ENCODE measurements around the gene PGM1.

Gene PGM1

DNA sequence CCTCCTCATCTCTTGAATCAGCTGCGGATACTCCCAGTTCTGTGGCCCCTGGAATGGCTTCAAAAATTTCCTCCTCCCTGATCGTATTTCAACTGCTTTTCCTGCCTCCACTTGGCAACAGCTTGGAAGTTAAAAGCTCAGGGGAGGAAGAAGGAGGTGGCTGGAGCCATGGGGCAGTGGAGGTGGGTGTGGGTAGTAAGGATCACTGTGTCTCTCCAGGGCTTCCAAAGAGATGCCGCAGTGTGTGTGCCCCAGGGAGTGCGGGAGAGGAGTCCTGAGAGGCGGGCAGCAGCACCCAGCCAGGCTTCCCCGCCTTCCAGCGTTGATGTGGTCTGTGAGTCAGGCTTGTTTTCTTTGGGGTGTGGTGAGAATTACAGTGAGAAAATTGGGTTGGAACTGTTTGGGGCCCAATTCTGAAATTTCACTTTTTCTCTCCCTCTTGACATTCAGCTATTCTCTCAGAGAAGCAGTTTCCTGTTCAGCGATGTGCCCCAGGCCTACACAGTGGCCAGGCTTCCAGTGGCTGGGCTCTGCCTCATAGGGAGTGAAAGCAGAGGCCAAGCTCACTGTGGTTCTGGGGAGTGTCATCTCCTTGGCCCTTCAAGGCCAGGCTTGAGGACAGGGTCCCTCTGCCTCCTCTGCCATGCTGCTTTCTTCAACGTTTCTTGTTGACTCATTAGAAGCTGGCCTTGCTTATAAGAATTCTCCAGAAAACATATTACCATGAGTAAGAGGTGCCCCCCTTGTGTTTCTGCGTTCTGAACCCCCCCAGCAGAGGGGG is 69.0 kb downstream of the PGM1 start:
- Histone ChIP-seq H3K4me1 (ENCODE audit: control insufficient read depth, insufficient read depth, low read length) (peaks cover 21% of the 10 kb centered on the region), H3K4me3 (ENCODE audit: low read length) (no peak overlapping the region), H3K36me3 (ENCODE audit: control insufficient read depth, insufficient read depth, low read length) (no peaks in the 10 kb centered on the region), H3K9me3 (ENCODE audit: control insufficient read depth, low read length) (no peaks in the 10 kb centered on the region), H3K9ac (ENCODE audit: low read length) (no peak overlapping the region), H3K27me3 (ENCODE audit: control insufficient read depth, insufficient read depth, low read length) (no peaks in the 10 kb centered on the region)

DNA sequence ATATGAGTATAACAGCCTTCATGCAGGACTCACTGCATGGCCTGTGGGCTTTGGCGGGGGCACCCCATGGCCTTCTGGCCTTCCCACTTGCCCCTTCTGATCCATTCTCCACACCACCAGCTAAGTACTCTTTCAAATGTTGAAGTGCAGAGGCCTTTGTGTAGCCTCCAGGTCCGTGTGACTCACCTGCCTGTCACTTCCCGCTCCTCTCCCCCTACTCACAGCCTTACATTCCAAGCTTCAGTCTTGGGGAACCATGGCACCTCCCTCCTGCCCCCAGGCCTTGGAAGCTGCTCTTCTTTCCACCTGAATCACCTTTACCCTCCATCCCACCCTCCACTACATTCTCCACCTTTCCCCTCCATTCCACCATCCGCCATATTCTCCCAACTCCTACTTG is 69.6 kb downstream of the PGM1 start:
- H3K4me1 ChIP-seq (ENCODE audit: control insufficient read depth, insufficient read depth, low read length) = peaks cover 21% of the 10 kb centered on the region
- no peaks in the 10 kb centered on the region for H3K9me3 ChIP-seq (ENCODE audit: control insufficient read depth, low read length)
- no peaks in the 10 kb centered on the region for H3K36me3 ChIP-seq (ENCODE audit: control insufficient read depth, insufficient read depth, low read length)

DNA sequence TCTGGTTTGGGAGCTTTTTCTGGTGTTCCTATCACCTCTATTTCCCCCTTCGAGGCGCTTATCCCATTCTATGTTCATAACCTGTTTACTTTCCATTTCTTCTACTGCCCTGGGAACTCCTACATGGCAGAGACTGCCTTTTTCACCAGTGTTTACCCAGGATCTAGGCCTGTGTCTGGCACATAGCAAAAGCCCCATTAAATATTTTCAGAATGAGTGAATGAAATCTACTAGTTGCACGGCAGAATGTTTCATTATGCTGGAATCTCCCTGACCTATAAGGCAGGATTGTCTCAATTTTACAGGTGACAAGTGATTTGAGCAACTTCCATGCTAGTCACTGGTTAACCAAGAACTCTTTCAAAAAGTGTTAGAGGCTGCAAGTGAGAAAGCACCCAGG is 70.1 kb downstream of the PGM1 start:
- no peak overlapping the region for H3K9ac ChIP-seq (ENCODE audit: low read length)
- H3K27me3 ChIP-seq (ENCODE audit: control insufficient read depth, insufficient read depth, low read length) = no peaks in the 10 kb centered on the region
- H3K4me1 ChIP-seq (ENCODE audit: control insufficient read depth, insufficient read depth, low read length) = peaks cover 21% of the 10 kb centered on the region
- no peaks in the 10 kb centered on the region for H3K9me3 ChIP-seq (ENCODE audit: control insufficient read depth, low read length)
- H3K4me3 ChIP-seq (ENCODE audit: low read length) = no peak overlapping the region
- H3K36me3 ChIP-seq (ENCODE audit: control insufficient read depth, insufficient read depth, low read length) = no peaks in the 10 kb centered on the region

More for the DNA sequence above, 69.6 kb downstream of the PGM1 start:
- Histone ChIP-seq H3K9ac (ENCODE audit: low read length) (no peak overlapping the region), H3K4me3 (ENCODE audit: low read length) (no peak overlapping the region), H3K27me3 (ENCODE audit: control insufficient read depth, insufficient read depth, low read length) (no peaks in the 10 kb centered on the region)

DNA sequence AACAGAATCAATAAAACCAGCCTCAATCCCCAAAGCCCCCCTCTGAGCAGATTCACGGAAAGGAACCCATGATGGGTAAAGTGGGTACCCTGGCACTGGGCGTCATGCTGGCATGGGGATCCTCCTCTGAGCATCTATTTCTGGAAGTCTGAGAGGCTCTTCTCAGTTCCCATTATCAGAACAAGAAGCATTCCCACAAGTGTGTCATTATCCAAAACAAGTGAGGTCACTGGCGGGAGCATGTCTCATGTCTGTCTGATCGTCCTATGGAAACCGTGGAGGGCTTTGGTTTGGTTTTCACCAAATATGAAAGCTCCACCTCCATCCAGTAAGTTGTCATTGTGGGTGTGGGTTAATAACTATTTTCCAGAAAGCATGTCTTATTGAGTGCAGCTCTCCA is 70.7 kb downstream of the PGM1 start:
- Histone ChIP-seq H3K9me3 (ENCODE audit: control insufficient read depth, low read length) (no peaks in the 10 kb centered on the region), H3K4me3 (ENCODE audit: low read length) (no peak overlapping the region), H3K36me3 (ENCODE audit: control insufficient read depth, insufficient read depth, low read length) (no peaks in the 10 kb centered on the region), H3K27me3 (ENCODE audit: control insufficient read depth, insufficient read depth, low read length) (no peaks in the 10 kb centered on the region), H3K9ac (ENCODE audit: low read length) (no peak overlapping the region), H3K4me1 (ENCODE audit: control insufficient read depth, insufficient read depth, low read length) (peaks cover 21% of the 10 kb centered on the region)

DNA sequence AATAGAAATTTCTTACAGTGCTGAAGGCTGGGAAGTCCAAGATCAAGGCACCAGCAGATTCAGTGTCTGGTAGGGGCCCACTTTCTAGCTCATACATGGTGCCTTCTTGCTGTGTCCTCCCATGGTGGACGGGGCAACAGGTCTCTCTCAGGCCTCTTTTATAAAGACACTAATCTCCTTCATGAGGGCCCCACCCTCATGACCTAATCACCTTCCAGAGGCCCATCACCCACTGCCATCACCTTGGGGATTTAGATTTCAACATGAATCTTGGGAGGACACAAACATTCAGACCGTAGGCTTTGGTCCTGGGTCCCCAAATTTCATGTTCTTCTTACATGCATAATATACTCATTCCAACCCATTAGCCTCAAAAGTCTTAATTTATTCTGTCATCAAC is 71.5 kb downstream of the PGM1 start:
- H3K9ac ChIP-seq (ENCODE audit: low read length) = no peak overlapping the region
- H3K36me3 ChIP-seq (ENCODE audit: control insufficient read depth, insufficient read depth, low read length) = no peaks in the 10 kb centered on the region
- H3K4me1 ChIP-seq (ENCODE audit: control insufficient read depth, insufficient read depth, low read length) = peaks cover 28% of the 10 kb centered on the region
- no peak overlapping the region for H3K4me3 ChIP-seq (ENCODE audit: low read length)
- H3K27me3 ChIP-seq (ENCODE audit: control insufficient read depth, insufficient read depth, low read length) = no peaks in the 10 kb centered on the region
- no peaks in the 10 kb centered on the region for H3K9me3 ChIP-seq (ENCODE audit: control insufficient read depth, low read length)

DNA sequence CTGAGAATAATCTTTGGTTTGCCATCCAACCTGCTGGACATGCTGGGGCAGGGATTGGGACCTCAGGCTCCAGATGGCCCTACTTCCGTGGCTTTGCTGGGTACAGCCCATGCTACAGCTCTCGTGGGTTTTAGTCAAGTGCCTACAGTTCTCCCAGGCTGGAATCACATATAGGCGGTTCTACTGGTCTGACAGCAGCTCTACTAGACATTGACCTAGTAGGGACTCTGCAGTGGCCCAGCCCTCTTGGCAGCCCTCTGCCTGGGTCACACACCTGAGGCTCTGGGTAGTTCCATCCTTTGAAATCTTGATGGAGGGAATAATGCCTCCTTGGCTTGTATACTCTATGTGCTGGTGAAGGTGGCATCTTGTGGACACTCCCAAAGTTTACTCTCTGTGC is 72.2 kb downstream of the PGM1 start:
- H3K9me3 ChIP-seq (ENCODE audit: control insufficient read depth, low read length) = no peaks in the 10 kb centered on the region
- H3K4me1 ChIP-seq (ENCODE audit: control insufficient read depth, insufficient read depth, low read length) = peaks cover 35% of the 10 kb centered on the region
- H3K4me3 ChIP-seq (ENCODE audit: low read length) = no peak overlapping the region
- H3K9ac ChIP-seq (ENCODE audit: low read length) = no peak overlapping the region
- H3K36me3 ChIP-seq (ENCODE audit: control insufficient read depth, insufficient read depth, low read length) = no peaks in the 10 kb centered on the region
- H3K27me3 ChIP-seq (ENCODE audit: control insufficient read depth, insufficient read depth, low read length) = no peaks in the 10 kb centered on the region

DNA sequence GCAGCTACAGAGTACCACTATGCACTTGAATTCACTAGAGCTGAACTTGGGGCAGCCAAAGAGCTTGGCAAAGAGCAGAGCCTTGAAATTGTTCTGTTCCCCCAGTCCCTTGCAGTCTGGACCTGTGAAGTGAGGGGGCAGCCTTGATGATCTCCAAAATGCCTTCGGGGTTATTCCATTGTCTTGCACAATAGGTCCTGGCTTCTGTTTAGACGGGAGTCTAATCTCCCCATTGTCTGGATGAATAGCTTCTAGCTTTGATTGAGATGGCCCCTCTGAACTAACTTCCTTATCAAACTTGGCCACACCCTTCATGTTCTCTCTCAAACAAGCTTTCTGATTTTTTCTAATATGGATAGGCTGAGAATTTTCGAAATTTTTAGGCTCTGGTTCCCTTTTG is 72.6 kb downstream of the PGM1 start:
- Histone ChIP-seq H3K4me3 (ENCODE audit: low read length) (no peak overlapping the region), H3K4me1 (ENCODE audit: control insufficient read depth, insufficient read depth, low read length) (peaks cover 35% of the 10 kb centered on the region), H3K9me3 (ENCODE audit: control insufficient read depth, low read length) (no peaks in the 10 kb centered on the region), H3K9ac (ENCODE audit: low read length) (no peak overlapping the region), H3K36me3 (ENCODE audit: control insufficient read depth, insufficient read depth, low read length) (no peaks in the 10 kb centered on the region), H3K27me3 (ENCODE audit: control insufficient read depth, insufficient read depth, low read length) (no peaks in the 10 kb centered on the region)

DNA sequence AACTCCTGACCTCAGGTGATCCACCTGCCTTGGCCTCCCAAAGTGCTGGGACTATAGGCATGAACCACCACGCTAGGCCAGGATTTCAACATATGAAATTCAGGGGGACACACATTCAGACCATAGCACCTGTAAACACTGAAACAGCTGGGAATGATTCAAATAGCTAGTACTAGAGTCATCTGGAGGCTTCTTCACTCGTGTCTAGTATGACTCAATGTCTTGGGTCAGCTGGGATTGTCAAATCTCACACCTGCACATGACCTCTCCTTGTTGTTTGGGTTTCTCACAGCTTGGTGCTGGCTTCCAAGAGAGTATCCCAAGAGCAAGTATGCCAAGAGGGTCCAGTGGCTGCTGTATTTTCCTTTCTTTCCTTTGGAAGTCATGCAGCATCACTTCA is 75.1 kb downstream of the PGM1 start:
- Histone ChIP-seq H3K9me3 (ENCODE audit: control insufficient read depth, low read length) (no peaks in the 10 kb centered on the region), H3K4me1 (ENCODE audit: control insufficient read depth, insufficient read depth, low read length) (peaks cover 14% of the 10 kb centered on the region), H3K27me3 (ENCODE audit: control insufficient read depth, insufficient read depth, low read length) (no peaks in the 10 kb centered on the region), H3K4me3 (ENCODE audit: low read length) (no peak overlapping the region), H3K36me3 (ENCODE audit: control insufficient read depth, insufficient read depth, low read length) (no peaks in the 10 kb centered on the region), H3K9ac (ENCODE audit: low read length) (no peak overlapping the region)

DNA sequence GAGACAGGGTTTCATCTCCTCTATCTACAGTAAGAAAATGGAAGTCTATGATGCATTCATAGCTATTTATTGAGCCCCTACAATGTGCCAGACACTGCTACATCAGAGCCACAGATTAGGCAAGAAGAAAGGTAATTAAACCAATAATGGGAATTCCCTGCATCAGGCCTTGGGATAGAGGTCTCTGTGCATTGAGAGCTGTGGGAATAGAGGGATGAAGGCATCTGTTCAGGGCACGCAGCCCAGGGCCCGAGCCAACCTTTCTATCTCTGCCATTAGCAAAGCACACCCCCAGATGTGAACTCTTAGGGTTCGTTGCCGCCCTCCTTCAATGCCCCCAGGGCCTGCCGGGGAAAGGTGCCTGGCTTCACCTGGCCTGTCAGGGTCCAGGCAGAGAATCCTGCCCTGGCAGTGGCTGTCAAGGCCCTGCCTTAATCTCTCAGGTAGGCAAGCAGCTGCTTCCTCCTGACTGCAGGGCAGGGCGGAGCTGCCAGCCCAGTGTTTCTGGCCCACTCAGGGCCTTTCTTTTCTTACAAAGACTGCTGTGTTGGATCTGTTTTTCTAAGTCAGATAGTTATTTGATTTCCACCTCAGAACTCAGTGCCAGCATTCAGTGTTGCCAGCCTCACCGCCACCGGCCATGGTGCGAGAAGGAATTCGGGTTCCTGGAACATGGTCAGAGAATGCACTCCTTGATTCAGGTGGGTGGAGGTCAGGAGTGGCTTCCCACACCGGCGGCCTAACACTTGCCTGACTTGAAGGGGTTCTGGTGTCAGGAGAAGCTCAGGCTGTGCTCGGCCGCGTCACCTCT is 76.1 kb downstream of the PGM1 start:
- Histone ChIP-seq H3K9ac (ENCODE audit: low read length) (peak overlapping the region; percentile 91), H3K36me3 (ENCODE audit: control insufficient read depth, insufficient read depth, low read length) (no peaks in the 10 kb centered on the region), H3K9me3 (ENCODE audit: control insufficient read depth, low read length) (no peaks in the 10 kb centered on the region), H3K27me3 (ENCODE audit: control insufficient read depth, insufficient read depth, low read length) (no peaks in the 10 kb centered on the region), H3K4me1 (ENCODE audit: control insufficient read depth, insufficient read depth, low read length) (peaks cover 16% of the 10 kb centered on the region), H3K4me3 (ENCODE audit: low read length) (peak overlapping the region; percentile 37)

DNA sequence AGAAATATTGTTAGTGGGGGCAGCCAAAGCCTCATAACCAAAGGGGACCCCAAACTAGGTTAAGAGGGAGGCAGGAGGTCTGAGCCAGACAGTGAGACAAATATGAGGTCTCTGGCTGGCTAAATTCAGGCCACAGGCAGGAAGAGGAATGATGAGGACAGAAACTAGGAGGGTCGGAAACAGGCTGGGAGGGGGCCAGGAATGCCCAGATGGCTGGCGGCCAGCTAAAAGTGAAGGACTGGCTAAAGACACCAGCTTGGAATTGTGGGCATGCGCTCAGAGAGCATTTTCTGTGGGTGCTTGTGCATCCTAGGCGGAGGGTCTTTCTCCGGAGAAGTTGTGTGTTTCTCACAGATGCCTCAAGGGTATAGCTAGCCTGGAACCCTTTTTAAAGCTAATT is 77.0 kb downstream of the PGM1 start:
- Histone ChIP-seq H3K4me1 (ENCODE audit: control insufficient read depth, insufficient read depth, low read length) (peaks cover 24% of the 10 kb centered on the region), H3K9ac (ENCODE audit: low read length) (peak overlapping the region; percentile 91), H3K9me3 (ENCODE audit: control insufficient read depth, low read length) (no peaks in the 10 kb centered on the region), H3K4me3 (ENCODE audit: low read length) (peak overlapping the region; percentile 37), H3K36me3 (ENCODE audit: control insufficient read depth, insufficient read depth, low read length) (no peaks in the 10 kb centered on the region), H3K27me3 (ENCODE audit: control insufficient read depth, insufficient read depth, low read length) (no peaks in the 10 kb centered on the region)

DNA sequence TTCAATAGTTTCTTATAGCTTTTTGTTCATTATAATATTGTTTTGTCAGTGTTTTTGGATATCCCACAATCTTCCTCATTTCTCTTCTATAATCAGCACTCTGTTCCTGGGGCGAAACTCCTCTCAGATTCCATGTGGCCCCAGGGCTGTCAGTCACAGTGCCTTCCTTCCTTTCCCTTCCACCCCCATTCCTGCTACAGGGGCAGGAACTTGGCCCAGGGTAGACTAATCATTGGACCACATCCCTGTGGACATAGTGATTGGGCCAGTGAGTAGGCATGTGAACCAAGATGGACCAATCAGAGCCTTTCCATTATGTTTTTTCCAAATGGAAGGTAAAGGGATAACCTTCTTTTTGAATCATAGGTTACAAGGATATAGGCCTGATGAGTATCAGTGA is 78.3 kb downstream of the PGM1 start:
- Histone ChIP-seq H3K9me3 (ENCODE audit: control insufficient read depth, low read length) (no peaks in the 10 kb centered on the region), H3K9ac (ENCODE audit: low read length) (no peak overlapping the region), H3K36me3 (ENCODE audit: control insufficient read depth, insufficient read depth, low read length) (no peaks in the 10 kb centered on the region), H3K4me1 (ENCODE audit: control insufficient read depth, insufficient read depth, low read length) (peaks cover 30% of the 10 kb centered on the region), H3K27me3 (ENCODE audit: control insufficient read depth, insufficient read depth, low read length) (no peaks in the 10 kb centered on the region), H3K4me3 (ENCODE audit: low read length) (no peak overlapping the region)

DNA sequence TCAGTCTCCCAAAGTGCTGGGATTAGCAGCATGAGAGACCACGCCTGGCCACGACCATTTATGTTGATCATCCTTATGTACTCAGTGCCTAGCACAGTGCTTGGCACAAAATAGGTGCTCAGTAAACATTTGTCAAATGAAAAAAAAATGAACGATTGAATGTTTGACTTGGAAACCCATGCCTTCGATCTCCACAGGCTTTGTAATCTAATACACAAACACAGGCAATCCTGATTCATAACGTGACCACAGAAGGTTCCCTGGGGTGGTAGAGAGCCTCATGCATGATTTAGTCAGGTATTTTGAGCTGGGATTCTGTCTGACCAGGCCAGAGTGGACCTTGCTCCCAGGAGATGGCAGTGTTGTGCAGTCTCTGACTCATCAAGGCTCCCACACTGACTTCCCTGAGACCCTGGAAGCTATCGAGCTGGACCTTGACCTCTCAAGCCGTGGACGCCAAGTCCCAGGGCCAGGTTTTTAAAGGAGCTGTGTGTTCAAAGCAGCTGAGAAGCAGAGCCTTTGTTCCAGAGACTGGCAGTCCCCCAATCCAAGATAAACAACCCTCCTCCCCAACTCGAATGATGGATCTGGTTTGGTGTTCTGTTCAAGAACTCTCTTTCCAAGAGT is 81.1 kb downstream of the PGM1 start:
- Histone ChIP-seq H3K36me3 (ENCODE audit: control insufficient read depth, insufficient read depth, low read length) (no peaks in the 10 kb centered on the region), H3K9me3 (ENCODE audit: control insufficient read depth, low read length) (no peaks in the 10 kb centered on the region), H3K4me1 (ENCODE audit: control insufficient read depth, insufficient read depth, low read length) (peaks cover 26% of the 10 kb centered on the region), H3K27me3 (ENCODE audit: control insufficient read depth, insufficient read depth, low read length) (no peaks in the 10 kb centered on the region), H3K9ac (ENCODE audit: low read length) (no peak overlapping the region), H3K4me3 (ENCODE audit: low read length) (no peak overlapping the region)
